Stimulated activated CD8-positive, alpha-beta memory T cell treated with anti-CD3 and anti-CD28 coated beads, Interleukin-15, amount 100 ng/mL, for 24 hours (primary cell): Measurements from ENCODE around the gene EPG5.
"Not testable (repeated sequence)": the region's sequence is repeated elsewhere in the genome, so short reads cannot be mapped to it uniquely, and the experiment has no call there.

Experiments used
- DNase-seq: peaks from one replicate; pipeline ENCODE4 v3.0.0-alpha.2; 2020; ENCODE audit warnings: low read depth

Gene EPG5

GRCh38 chr18:45836242-45837205 lies 130.6 kb downstream of the EPG5 start:
- DNase-seq = no peak

- DNase-seq = no peak
Observed at GRCh38 chr18:45835057-45835636, 132.0 kb downstream of the EPG5 start.

GRCh38 chr18:45834306-45834705 lies 132.8 kb downstream of the EPG5 start:
- DNase-seq = no peak

GRCh38 chr18:45833846-45834245 lies 133.3 kb downstream of the EPG5 start:
- no peak for DNase-seq

GRCh38 chr18:45830917-45831316 lies 136.2 kb downstream of the EPG5 start:
- no peak for DNase-seq

GRCh38 chr18:45829855-45830254 lies 137.3 kb downstream of the EPG5 start:
- no peak for DNase-seq

- no peak for DNase-seq
Observed at GRCh38 chr18:45828917-45829811, 138.0 kb downstream of the EPG5 start.

- not testable (repeated sequence) for DNase-seq
Observed at GRCh38 chr18:45826716-45827115, 140.4 kb downstream of the EPG5 start.

- DNase-seq = no peak
Observed at GRCh38 chr18:45826084-45826483, 141.0 kb downstream of the EPG5 start.

GRCh38 chr18:45825258-45826044 lies 141.7 kb downstream of the EPG5 start, which contains the start of gene SIGLEC15:
Gene SIGLEC15, plus strand, starts transcription at chr18:45825675. Its CDS starts 54 bp downstream, at chr18:45825729.
- no peak for DNase-seq

- DNase-seq = no peak
Observed at GRCh38 chr18:45821711-45822110, 145.4 kb downstream of the EPG5 start.

- no peak for DNase-seq
Observed at GRCh38 chr18:45821026-45821425, 146.1 kb downstream of the EPG5 start.

GRCh38 chr18:45820106-45820745 lies 146.9 kb downstream of the EPG5 start:
- DNase-seq = no peak

- not testable (repeated sequence) for DNase-seq
Observed at GRCh38 chr18:45818765-45819164, 148.4 kb downstream of the EPG5 start.

GRCh38 chr18:45817543-45817942 lies 149.6 kb downstream of the EPG5 start:
- DNase-seq = no peak

- not testable (repeated sequence) for DNase-seq
Observed at GRCh38 chr18:45814733-45815132, 152.4 kb downstream of the EPG5 start.

- DNase-seq = not testable (repeated sequence)
Observed at GRCh38 chr18:45807144-45807543, 160.0 kb downstream of the EPG5 start.

- no peak for DNase-seq
Observed at GRCh38 chr18:45806226-45806625, 160.9 kb downstream of the EPG5 start.

- no peak for DNase-seq
Observed at GRCh38 chr18:45805551-45805950, 161.6 kb downstream of the EPG5 start.

- DNase-seq = no peak
Observed at GRCh38 chr18:45802814-45803492, 164.2 kb downstream of the EPG5 start.
